ENCODE measurements around the gene WDR64. TPM values are rescaled to one million over a fixed set of nuclear protein-coding genes. Genes with fewer than 3 reads are reported as not detected.

The WDR64 gene
- total and polyA plus RNA-seq, 2 of the 13 experiments (the other 11 are each of a cell fraction or from before 2014, with no cell fraction given), result not detected

- DNase-seq (ENCODE audit: low spot score) (peak; percentile 72), ATAC-seq (peak; percentile 70), FAIRE-seq (peak; percentile 8)
- H4K20me1 ChIP-seq (ENCODE audit: insufficient read depth, low read length), result no peaks in the 10 kb centered on the region; the same call in 1 of the 2 replicates
- no peak overlapping the region for H3K4me2 ChIP-seq (ENCODE audit: low read depth, low read length)
- no TSS peak for BruUV-seq (replicated peaks)
- no peak overlapping the region for H3K27ac ChIP-seq (ENCODE audit: extremely low read length, insufficient read depth, low read length)
- no peak overlapping the region for H3K4me3 ChIP-seq (replicated peaks in 1 of 3; ENCODE audit: insufficient read depth in 1 of 3, low read depth in 2 of 3, low read length in 3 of 3)
- TF ChIP-seq ERF (CRISPR knock-in tag; IDR thresholded peaks at IDR 0.05) (no peak), GATA4 (IDR thresholded peaks at IDR 0.05; ENCODE audit: borderline replicate concordance, low read depth) (no peak), ARID3A (IDR thresholded peaks at IDR 0.05; ENCODE audit: low read depth, low read length) (peak; percentile 45; the same call in 1 of the 2 replicates), RAD21 (CRISPR knock-in tag; IDR thresholded peaks at IDR 0.05) (peak; percentile 58), SIN3B (IDR thresholded peaks at IDR 0.05; ENCODE audit: low read length) (0 out of 2 replicates have a peak, but pooled peaks have one; percentile 16), STAG1 (CRISPR knock-in tag; IDR thresholded peaks at IDR 0.05) (peak; percentile 69), CREB1 (IDR thresholded peaks at IDR 0.05) (no peak), CREB1 (CRISPR knock-in tag; IDR thresholded peaks at IDR 0.05) (0 out of 2 replicates have a peak, but pooled peaks have one; percentile 6), ZNF12 (CRISPR knock-in tag; IDR thresholded peaks at IDR 0.05) (peak; percentile 99), ZBTB2 (CRISPR knock-in tag; IDR thresholded peaks at IDR 0.05; ENCODE audit: low read depth) (no peak), CTCF (CRISPR knock-in tag; IDR thresholded peaks at IDR 0.05) (peak; percentile 67), SMC3 (IDR thresholded peaks at IDR 0.05; ENCODE audit: low read length) (peak; percentile 65; the same call in 1 of the 2 replicates)
- H3K9me3 ChIP-seq (ENCODE audit: low read length), result no peaks in the 10 kb centered on the region
- WGBS (ENCODE audit: low lambda C conversion rate), result 33% methylated on average over 3 of the region's 3 CpGs
- intact Hi-C loops (cut with micrococcal nuclease; ENCODE audit: unreplicated experiment) (loop anchor here (1.0 to 5.0 kb wide), 3 partner anchors 16 to 224 kb away; partner anchors contain the start of gene KMO), in situ Hi-C loops (cut with HindIII; ENCODE audit: extremely low pct_ligation_motif_present, low pct_unique_long_range_greater_than_20kb) (loop anchor here (5.0 kb wide), 1 partner anchor 226 kb away; no protein-coding TSS in a partner anchor)
- peaks cover 28% of the 10 kb centered on the region for H3K4me1 ChIP-seq (ENCODE audit: insufficient read depth, low read length)
- ChIA-PET POLR2A (interaction anchor here (1.4 kb wide), 1 partner anchor 31 kb away, joined by 5 read pairs; no protein-coding TSS in a partner anchor), CTCF (ENCODE audit: low intra/inter-chr PET ratio, low total read pairs) (interaction anchor here (0.7 to 3.9 kb wide), 3 partner anchors 16 to 224 kb away, joined by 3 to 38 read pairs (median 17); partner anchors contain the start of genes CHML and OPN3)
- H3K36me3 ChIP-seq (replicated peaks in 1 of 2; ENCODE audit: control insufficient read depth in 1 of 2, insufficient read depth in 2 of 2, low read length in 2 of 2), result no peaks in the 10 kb centered on the region
- no peak overlapping the region for H2AFZ ChIP-seq (ENCODE audit: low read length)
- no peaks in the 10 kb centered on the region for H3K27me3 ChIP-seq (ENCODE audit: control insufficient read depth in 1 of 2, insufficient read depth in 2 of 2, low read length in 2 of 2)
- H3K9ac ChIP-seq (ENCODE audit: insufficient read depth, low read depth, low read length), result no peak overlapping the region
- no peaks in the 10 kb centered on the region for H3K79me2 ChIP-seq (ENCODE audit: insufficient read depth, low read length)
Measured at GRCh38 chr1:241611063-241611462, 41.0 kb upstream of the WDR64 start.
